ENCODE measurements around the gene WDR18.

DNA sequence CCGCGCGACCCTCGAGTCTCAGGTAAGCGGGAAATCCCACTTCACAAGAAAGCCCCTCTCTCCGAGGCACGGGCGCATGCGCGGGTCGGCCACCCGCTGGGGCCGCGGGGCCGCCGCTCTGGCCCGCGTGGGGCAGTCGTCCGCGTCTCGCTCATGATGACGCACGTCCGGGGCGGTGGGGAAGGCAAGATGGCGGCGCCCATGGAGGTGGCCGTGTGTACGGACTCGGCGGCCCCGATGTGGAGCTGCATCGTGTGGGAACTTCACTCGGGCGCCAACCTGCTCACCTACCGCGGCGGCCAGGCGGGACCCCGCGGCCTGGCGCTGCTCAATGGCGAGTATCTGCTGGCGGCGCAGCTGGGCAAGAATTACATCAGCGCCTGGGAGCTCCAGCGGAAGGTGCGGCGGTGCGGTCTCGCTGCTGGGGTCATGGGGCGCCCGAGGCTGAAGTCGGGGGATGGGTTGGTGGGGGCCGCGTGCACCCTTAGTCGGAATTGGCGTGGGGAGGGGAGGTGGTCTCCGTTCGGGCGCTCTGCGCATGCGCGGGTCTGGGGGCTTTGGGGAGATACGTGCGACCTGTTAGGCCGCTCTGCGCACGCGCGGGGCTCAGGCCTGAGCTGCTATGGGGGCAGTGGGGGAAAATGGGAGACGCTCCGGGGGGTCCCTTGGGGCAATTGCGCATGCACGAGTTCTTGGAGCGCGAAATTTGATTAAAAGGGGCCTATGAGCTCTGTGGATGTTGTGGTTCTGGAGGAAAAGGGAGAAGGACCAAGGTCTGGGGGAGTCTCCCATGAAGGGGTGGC lies at the start of gene WDR18:
- TF ChIP-seq CTCF (IDR thresholded peaks at IDR 0.05 in 2 of 3, conservative IDR thresholded peaks at IDR 0.05 in 1 of 3; ENCODE audit: borderline replicate concordance in 1 of 3, insufficient read depth in 1 of 3, low read depth in 2 of 3, low read length in 2 of 3) (no peak), ZFX (IDR thresholded peaks at IDR 0.05) (peak; percentile 50; the same call in 1 of the 2 replicates), POLR2AphosphoS5 (IDR thresholded peaks at IDR 0.05; ENCODE audit: low read depth, low read length) (peak; percentile 48; the same call in 1 of the 2 replicates), EGR1 (IDR thresholded peaks at IDR 0.05; ENCODE audit: low read depth) (no peak), ZNF274 (IDR thresholded peaks at IDR 0.05; ENCODE audit: low read depth, low read length) (no peak), YY1 (IDR thresholded peaks at IDR 0.05; ENCODE audit: extremely low read depth, insufficient replicate concordance, low read depth, low read length) (peak; percentile 98), ZBTB33 (IDR thresholded peaks at IDR 0.05; ENCODE audit: extremely low read depth, insufficient replicate concordance, low read length) (no peak), SRF (IDR thresholded peaks at IDR 0.05; ENCODE audit: low read depth) (no peak; the same call in 1 of the 2 replicates)
- TF ChIP-seq, protein P1, sequence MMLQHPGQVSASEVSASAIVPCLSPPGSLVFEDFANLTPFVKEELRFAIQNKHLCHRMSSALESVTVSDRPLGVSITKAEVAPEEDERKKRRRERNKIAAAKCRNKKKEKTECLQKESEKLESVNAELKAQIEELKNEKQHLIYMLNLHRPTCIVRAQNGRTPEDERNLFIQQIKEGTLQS (IDR thresholded peaks at IDR 0.05): no peak

Data from HCT116 (cell line).